SK-N-SH (cell line): ENCODE data around the gene LYRM4. TPM values are rescaled to one million over a fixed set of nuclear protein-coding genes. Genes with fewer than 3 reads are reported as not detected.

ENCODE experiments used
- CTCF ChIA-PET: fragments of 300-600, 350-600 bp; formaldehyde crosslinking; extraction: SDS; loops from one replicate; lab custom pipeline; 2021; lab: Yijun Ruan, JAX
- POLR2A ChIA-PET: fragments of 350-600 bp; sonication (Branson Sonifier 250); formaldehyde crosslinking; extraction: SDS; loops from one replicate; lab custom pipeline; 2020; ENCODE audit warnings: antibody characterized with exemption, inconsistent platforms; lab: Yijun Ruan, JAX
- DNase-seq: peaks from one replicate; pipeline ENCODE4 v3.0.0; 2012
- H2AFZ ChIP-seq: fragments of 200-600 bp; sonication (generic); 2 replicates; pipeline ENCODE4 v1.8.1; 2016; ENCODE audit warnings: antibody characterized with exemption, mild to moderate bottlenecking, low read depth
- H3F3A ChIP-seq: fragments of 200-600 bp; sonication (generic); replicated peaks from 2 replicates; pipeline ENCODE3; 2016; ENCODE audit warnings: antibody characterized with exemption, mild to moderate bottlenecking; ENCODE audit not compliant: insufficient read depth
- H3K27ac ChIP-seq, 2 experiments: fragments of 200-500 bp in 1 of 2; fragments of 200-600 bp in 1 of 2; sonication (Bioruptor generic) in 1 of 2; sonication (generic), shearing (Covaris generic) in 1 of 2; 2 replicates each; pipeline versions ENCODE4 v1.5.1 to v1.6.1; 2014 to 2016; ENCODE audit warnings: low read depth in 2 of 2, inconsistent platforms in 1 of 2, low read length in 1 of 2, mild to moderate bottlenecking in 1 of 2, mixed read lengths in 1 of 2
- H3K27me3 ChIP-seq: fragments of 200-600 bp; sonication (generic), shearing (Covaris generic); 2 replicates; pipeline ENCODE4 v1.6.1; 2016; ENCODE audit warnings: mixed run types; ENCODE audit not compliant: insufficient read depth
- H3K36me3 ChIP-seq, 2 experiments: fragments of 200-500 bp in 1 of 2; fragments of 200-600 bp in 1 of 2; sonication (Bioruptor generic) in 1 of 2; sonication (generic) in 1 of 2; replicated peaks in 1 of 2; 2 replicates each; pipeline versions ENCODE3 to v1.5.1; 2014 to 2016; ENCODE audit warnings: low read length in 1 of 2, mild to moderate bottlenecking in 1 of 2; ENCODE audit not compliant: insufficient read depth in 2 of 2, control insufficient read depth in 1 of 2
- H3K4me1 ChIP-seq, 2 experiments: fragments of 200-500 bp in 1 of 2; fragments of 200-600 bp in 1 of 2; sonication (Bioruptor generic) in 1 of 2; sonication (generic), shearing (Covaris generic) in 1 of 2; 2 replicates each; pipeline versions ENCODE4 v1.5.1 to v1.6.1; 2014 to 2016; ENCODE audit warnings: low read depth in 1 of 2, low read length in 1 of 2, mixed run types in 1 of 2; ENCODE audit not compliant: insufficient read depth in 2 of 2, control insufficient read depth in 1 of 2
- H3K4me2 ChIP-seq: fragments of 200-600 bp; sonication (generic), shearing (Covaris generic); 2 replicates; pipeline ENCODE4 v1.6.1; 2017; ENCODE audit warnings: mixed run types
- H3K4me3 ChIP-seq, 2 experiments: fragments of 200-500 bp in 1 of 2; fragments of 200-600 bp in 1 of 2; sonication (Bioruptor generic) in 1 of 2; sonication (generic), shearing (Covaris generic) in 1 of 2; 2 replicates each; pipeline versions ENCODE4 v1.5.1 to v1.8.1; 2014 to 2016; ENCODE audit warnings: low read depth in 2 of 2, inconsistent platforms in 1 of 2, low read length in 1 of 2, mild to moderate bottlenecking in 1 of 2, mixed read lengths in 1 of 2, moderate library complexity in 1 of 2
- H3K79me2 ChIP-seq: fragments of 200-600 bp; sonication (generic); 2 replicates; pipeline ENCODE4 v1.8.1; 2017; ENCODE audit warnings: mild to moderate bottlenecking; ENCODE audit not compliant: insufficient read depth
- H3K9ac ChIP-seq: fragments of 200-600 bp; sonication (generic); 2 replicates; pipeline ENCODE4 v1.6.1; 2017; ENCODE audit warnings: mixed run types
- H3K9me2 ChIP-seq: fragments of 200-600 bp; sonication (generic); 2 replicates; pipeline ENCODE4 v1.6.1; 2017; ENCODE audit warnings: mixed run types
- H3K9me3 ChIP-seq: fragments of 200-600 bp; sonication (generic); 2 replicates; pipeline ENCODE4 v1.6.1; 2017; ENCODE audit warnings: mixed run types, mild to moderate bottlenecking, moderate library complexity
- H4K20me1 ChIP-seq: fragments of 200-600 bp; sonication (generic); 2 replicates; pipeline ENCODE4 v1.6.1; 2017; ENCODE audit warnings: mild to moderate bottlenecking, mixed run types; ENCODE audit not compliant: insufficient read depth
- EP300 ChIP-seq, 2 experiments: IDR thresholded peaks; 2 replicates each; pipeline versions ENCODE4 v1.4.0 to v1.6.1; 2012; ENCODE audit warnings: borderline replicate concordance in 1 of 2, low read depth in 1 of 2, low read length in 1 of 2
- FOSL2 ChIP-seq: IDR thresholded peaks from 2 replicates; pipeline ENCODE4 v1.4.0; 2012; ENCODE audit warnings: low read depth, mild to moderate bottlenecking, moderate library complexity, borderline replicate concordance
- FOXJ3 ChIP-seq: sonication (generic); formaldehyde crosslinking; IDR thresholded peaks from 2 replicates; pipeline ENCODE4 v1.5.1; 2020; ENCODE audit warnings: mild to moderate bottlenecking, missing genetic modification reagents
- GATA2 ChIP-seq: sonication (generic); formaldehyde crosslinking; IDR thresholded peaks from 2 replicates; pipeline ENCODE4 v1.5.0; 2020; ENCODE audit warnings: mild to moderate bottlenecking, missing genetic modification reagents
- NFIC ChIP-seq: IDR thresholded peaks from 2 replicates; pipeline ENCODE4 v1.4.0; 2012; ENCODE audit warnings: borderline replicate concordance
- POLR2AphosphoS5 ChIP-seq: IDR thresholded peaks from 2 replicates; pipeline ENCODE4 v1.6.1; 2012; ENCODE audit warnings: low read depth, low read length
- RAD21 ChIP-seq: IDR thresholded peaks from 2 replicates; pipeline ENCODE4 v1.6.1; 2012; ENCODE audit warnings: mild to moderate bottlenecking, low read length
- RXRA ChIP-seq: IDR thresholded peaks from 2 replicates; pipeline ENCODE4 v1.4.0; 2012; ENCODE audit warnings: low read depth, mild to moderate bottlenecking, borderline replicate concordance
- TAF1 ChIP-seq: IDR thresholded peaks from 2 replicates; pipeline ENCODE4 v1.6.1; 2012; ENCODE audit warnings: low read depth, mild to moderate bottlenecking, low read length, moderate library complexity, borderline replicate concordance
- TCF12 ChIP-seq: IDR thresholded peaks from 2 replicates; pipeline ENCODE4 v1.4.0; 2012
- YY1 ChIP-seq: IDR thresholded peaks from 2 replicates; pipeline ENCODE4 v1.4.0; 2012; ENCODE audit warnings: low read depth, mild to moderate bottlenecking
- WGBS: methylation state at CpG from one replicate; pipeline ENCODE4 v1.1.6; 2017; ENCODE audit warnings: low lambda C conversion rate; 5-methylcytosine and 5-hydroxymethylcytosine counted together
- polyA plus RNA-seq, 3 experiments: library from polyadenylated mRNA; depleted of rRNA; stranded (reverse); fragments of >200 nt; gene quantifications; 2 replicates each; pipeline ENCODE4 v1.2.3, GENCODE V29; 2012
- TF ChIP-seq, protein P1 (sequence below): IDR thresholded peaks from 2 replicates; pipeline ENCODE4; 2012

Gene LYRM4
- polyA plus RNA-seq, 1 of the 3 experiments (the other 2 are of a cell fraction): 37.2 TPM

DNA sequence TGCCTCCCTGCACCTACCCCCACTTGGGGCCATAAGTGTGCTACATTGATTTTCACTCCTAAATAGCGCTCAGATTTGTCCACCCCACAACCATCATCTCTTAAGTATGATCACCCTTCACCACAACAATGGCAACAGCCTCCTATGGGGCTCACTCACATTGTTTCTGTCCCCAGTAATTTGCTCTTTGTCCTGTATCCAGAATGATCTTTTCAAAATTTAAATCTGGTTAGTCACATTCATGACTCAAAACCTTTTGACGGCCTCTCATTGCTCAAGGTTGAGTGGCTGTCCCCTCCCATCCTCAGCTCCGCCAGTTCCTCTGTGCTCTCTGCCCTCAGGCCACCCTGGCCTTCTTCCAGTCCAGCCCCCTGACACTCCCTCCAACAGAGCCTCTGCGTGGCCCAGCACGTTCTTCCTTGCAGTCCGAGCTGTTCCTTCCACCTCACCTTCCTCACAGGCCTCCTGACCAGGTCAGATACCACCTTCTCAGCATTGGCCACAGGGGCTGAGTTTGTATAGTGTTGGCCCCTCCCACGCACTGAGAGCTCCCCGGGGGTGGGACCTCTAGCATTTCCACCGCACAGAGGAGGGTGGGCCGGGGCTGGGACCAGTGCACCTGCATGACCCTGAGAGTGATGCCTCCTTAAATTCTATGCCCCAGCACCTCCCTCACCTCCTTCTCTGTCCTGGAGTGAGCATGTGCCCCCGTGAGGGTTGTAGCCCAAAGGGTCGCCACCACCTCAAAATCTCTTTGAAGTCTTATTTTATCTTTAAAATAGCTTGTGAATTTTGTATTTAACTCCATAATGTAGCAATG lies 178.1 kb downstream of the LYRM4 start:
- POLR2A ChIA-PET: no interaction called here
- CTCF ChIA-PET: interaction anchor here (1.0 to 1.4 kb wide), 3 partner anchors 9 to 388 kb away, joined by 3 read pairs; no protein-coding TSS in a partner anchor
- H3K27ac ChIP-seq: peak overlapping the region in 1 of 2 experiments; percentile 35; a peak in 1 of 4 replicates

DNA sequence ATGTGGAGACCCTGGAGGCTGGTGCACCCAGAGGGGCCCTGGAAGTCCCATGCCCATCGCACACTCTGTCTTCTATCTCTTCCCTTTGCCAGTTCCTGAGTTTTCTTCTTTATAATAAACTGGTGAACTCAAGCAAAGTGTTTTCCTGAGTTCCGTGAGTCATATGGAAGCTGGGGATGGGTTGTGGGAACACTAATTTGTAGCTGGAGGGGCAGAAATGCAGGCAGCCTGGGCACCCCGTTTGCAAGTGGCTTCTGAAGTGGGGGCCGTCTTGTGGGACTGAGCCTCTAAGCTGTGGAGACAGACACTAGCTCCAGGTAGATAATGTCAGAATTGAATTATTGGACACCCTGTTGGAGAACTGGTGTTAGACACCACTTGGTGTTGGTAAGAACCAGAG lies 178.8 kb downstream of the LYRM4 start:
- H3K4me1 ChIP-seq: peaks cover 0 to 8% of the 10 kb centered on the region in 2 experiments; a peak in 1 of 4 replicates
- H3K4me2 ChIP-seq: no peak overlapping the region
- no peaks in the 10 kb centered on the region for H3K79me2 ChIP-seq
- H3F3A ChIP-seq: no peaks in the 10 kb centered on the region
- no peaks in the 10 kb centered on the region for H3K9me3 ChIP-seq
- H3K36me3 ChIP-seq: no peaks in the 10 kb centered on the region
- CTCF ChIA-PET: interaction anchor here (1.0 kb wide), 1 partner anchor 10 kb away, joined by 3 read pairs; no protein-coding TSS in a partner anchor
- POLR2A ChIA-PET: no interaction called here
- no peak overlapping the region for H3K4me3 ChIP-seq
- no peaks in the 10 kb centered on the region for H3K9me2 ChIP-seq
- H3K27me3 ChIP-seq: no peaks in the 10 kb centered on the region
- H2AFZ ChIP-seq: no peak overlapping the region
- H4K20me1 ChIP-seq: no peaks in the 10 kb centered on the region
- no peak overlapping the region for H3K9ac ChIP-seq
- 63% methylated on average over 4 of the region's 4 CpGs for WGBS
- H3K27ac ChIP-seq: no peak overlapping the region; a peak in 1 of 4 replicates
- DNase-seq: no peak
- TF ChIP-seq YY1 (no peak), TCF12 (no peak), POLR2AphosphoS5 (no peak), RAD21 (no peak), NFIC (no peak), FOXJ3 (CRISPR knock-in tag) (no peak), TAF1 (no peak), RXRA (no peak)

More for the DNA sequence above, 178.1 kb downstream of the LYRM4 start:
- H3K9me2 ChIP-seq: no peaks in the 10 kb centered on the region
- H3K4me2 ChIP-seq: no peak overlapping the region
- H4K20me1 ChIP-seq: no peaks in the 10 kb centered on the region
- TF ChIP-seq POLR2AphosphoS5 (no peak), EP300 (IDR thresholded peaks at IDR 0.05; ENCODE audit: borderline replicate concordance in 1 of 2, low read depth in 1 of 2, low read length in 1 of 2) (no peak), GATA2 (no peak), FOXJ3 (CRISPR knock-in tag) (no peak), TAF1 (no peak), FOSL2 (peak; percentile 30; the same call in 1 of the 2 replicates), YY1 (no peak)
- TF ChIP-seq, protein P1, sequence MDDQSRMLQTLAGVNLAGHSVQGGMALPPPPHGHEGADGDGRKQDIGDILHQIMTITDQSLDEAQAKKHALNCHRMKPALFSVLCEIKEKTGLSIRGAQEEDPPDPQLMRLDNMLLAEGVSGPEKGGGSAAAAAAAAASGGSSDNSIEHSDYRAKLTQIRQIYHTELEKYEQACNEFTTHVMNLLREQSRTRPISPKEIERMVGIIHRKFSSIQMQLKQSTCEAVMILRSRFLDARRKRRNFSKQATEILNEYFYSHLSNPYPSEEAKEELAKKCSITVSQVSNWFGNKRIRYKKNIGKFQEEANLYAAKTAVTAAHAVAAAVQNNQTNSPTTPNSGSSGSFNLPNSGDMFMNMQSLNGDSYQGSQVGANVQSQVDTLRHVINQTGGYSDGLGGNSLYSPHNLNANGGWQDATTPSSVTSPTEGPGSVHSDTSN: peak; percentile 30; the same call in 1 of the 2 replicates
- TF ChIP-seq, all 33 proteins: peak for 2
- H3F3A ChIP-seq: no peaks in the 10 kb centered on the region
- H3K4me1 ChIP-seq: peaks cover 0 to 8% of the 10 kb centered on the region in 2 experiments; a peak in 1 of 4 replicates
- H3K27me3 ChIP-seq: no peaks in the 10 kb centered on the region
- H3K36me3 ChIP-seq: no peaks in the 10 kb centered on the region
- H2AFZ ChIP-seq: no peak overlapping the region
- no peaks in the 10 kb centered on the region for H3K9me3 ChIP-seq
- no peak overlapping the region for H3K4me3 ChIP-seq
- H3K9ac ChIP-seq: no peak overlapping the region
- peak; percentile 29 for DNase-seq
- 65% methylated on average over 10 of the region's 12 CpGs for WGBS
- no peaks in the 10 kb centered on the region for H3K79me2 ChIP-seq
